Endothelial cell of umbilical vein (primary cell): ENCODE measurements around the gene TRNP1. TPM values are rescaled to one million over a fixed set of nuclear protein-coding genes. Genes with fewer than 3 reads are reported as not detected.

Source experiments
- BruUV-seq: library from RNA; stranded (reverse); fragments of 400-500 nt; replicated peaks from 2 replicates; lab custom pipeline; 2021; lab: Mats Ljungman, UMichigan
- CTCF ChIA-PET: fragments of 300-600, 350-600 bp; sonication (Branson Sonifier 250); formaldehyde crosslinking; loops from one replicate; lab custom pipeline; 2021; ENCODE audit warnings: antibody characterized with exemption, inconsistent platforms; lab: Charles Lee
- POLR2A ChIA-PET: fragments of 300-600, 350-600 bp; sonication (Branson Sonifier 250); formaldehyde crosslinking; loops from one replicate; lab custom pipeline; 2021; ENCODE audit warnings: antibody characterized with exemption, inconsistent platforms; lab: Charles Lee
- DNase-seq: peaks from one replicate; pipeline ENCODE4 v3.0.0-alpha.2; 2011; ENCODE audit warnings: low read depth, low spot score
- FAIRE-seq: peaks from 2 replicates; lab custom pipeline; 2011; peaks lifted over from hg19 to GRCh38; lab: Jason Lieb, UNC
- H2AFZ ChIP-seq: 2 replicates; pipeline ENCODE4 v1.6.0; 2012; ENCODE audit warnings: low read depth, low read length, control low read depth, inconsistent platforms
- H3K27ac ChIP-seq: 2 replicates; pipeline ENCODE4 v1.5.1; 2011; ENCODE audit warnings: low read depth, mild to moderate bottlenecking, control low read depth, low read length, moderate library complexity; ENCODE audit not compliant: insufficient read depth
- H3K27me3 ChIP-seq, 2 experiments: 2 replicates each; pipeline versions ENCODE4 v1.6.0 to v1.6.1; 2011; ENCODE audit warnings: low read length in 2 of 2, mixed read lengths in 1 of 2; ENCODE audit not compliant: control insufficient read depth in 2 of 2, insufficient read depth in 2 of 2
- H3K36me3 ChIP-seq, 2 experiments: 2 replicates in 1 of 2; 3 replicates in 1 of 2; pipeline ENCODE4 v1.5.1; 2011; ENCODE audit warnings: low read length in 2 of 2, mild to moderate bottlenecking in 1 of 2, moderate library complexity in 1 of 2; ENCODE audit not compliant: control insufficient read depth in 2 of 2, insufficient read depth in 2 of 2; ENCODE audit errors: extremely low read depth in 1 of 2
- H3K4me1 ChIP-seq: 3 replicates; pipeline ENCODE4 v1.5.1; 2011; ENCODE audit warnings: mild to moderate bottlenecking, low read length; ENCODE audit not compliant: control insufficient read depth, insufficient read depth; ENCODE audit errors: extremely low read depth
- H3K4me2 ChIP-seq: 2 replicates; pipeline ENCODE4 v1.6.1; 2011; ENCODE audit warnings: low read length, control low read depth, mixed read lengths; ENCODE audit not compliant: insufficient read depth
- H3K4me3 ChIP-seq, 3 experiments: fragments of 200-600 bp in 1 of 3; sonication (generic), shearing (Covaris generic) in 1 of 3; replicated peaks in 1 of 3; 2 replicates each; pipeline ENCODE4 v1.5.1; 2011 to 2016; ENCODE audit warnings: control low read depth in 3 of 3, low read length in 3 of 3, mild to moderate bottlenecking in 2 of 3, inconsistent platforms in 1 of 3, low read depth in 1 of 3, moderate library complexity in 1 of 3; ENCODE audit not compliant: insufficient read depth in 1 of 3
- H3K79me2 ChIP-seq: 2 replicates; pipeline ENCODE4 v1.6.0; 2012; ENCODE audit warnings: low read length, inconsistent platforms; ENCODE audit not compliant: control insufficient read depth, insufficient read depth
- H3K9ac ChIP-seq: replicated peaks from 2 replicates; pipeline ENCODE3; 2011; ENCODE audit warnings: low read length, control low read depth; ENCODE audit not compliant: insufficient read depth; ENCODE audit errors: extremely low read depth
- H3K9me1 ChIP-seq: replicated peaks from 3 replicates; pipeline ENCODE4 v1.6.0; 2011; ENCODE audit warnings: mild to moderate bottlenecking, low read length; ENCODE audit not compliant: control insufficient read depth, insufficient read depth; ENCODE audit errors: extremely low read depth
- H3K9me3 ChIP-seq: replicated peaks from 2 replicates; pipeline ENCODE4 v1.5.1; 2012; ENCODE audit warnings: low read length, inconsistent platforms; ENCODE audit not compliant: control insufficient read depth, insufficient read depth
- H4K20me1 ChIP-seq: replicated peaks from 2 replicates; pipeline ENCODE3; 2011; ENCODE audit warnings: mild to moderate bottlenecking, low read length; ENCODE audit not compliant: control insufficient read depth, insufficient read depth; ENCODE audit errors: extremely low read depth
- CTCF ChIP-seq, 2 donors: IDR thresholded peaks; 1 replicate in 1 of 2; 2 replicates in 1 of 2; pipeline ENCODE4 v1.5.1; 2011; ENCODE audit warnings: low read length in 2 of 2, mild to moderate bottlenecking in 2 of 2, moderate library complexity in 2 of 2, control low read depth in 1 of 2, inconsistent platforms in 1 of 2, low read depth in 1 of 2; ENCODE audit not compliant: insufficient read depth in 1 of 2; ENCODE audit errors: extremely low read depth in 1 of 2
- EZH2 ChIP-seq: IDR thresholded peaks from 2 replicates; pipeline ENCODE4 v1.6.1; 2012; ENCODE audit warnings: borderline replicate concordance, low read depth, mild to moderate bottlenecking, moderate library complexity, low read length, inconsistent platforms; ENCODE audit not compliant: severe bottlenecking
- FOS ChIP-seq: IDR thresholded peaks from 2 replicates; pipeline ENCODE4 v1.6.1; 2011; ENCODE audit warnings: mild to moderate bottlenecking, low read length, moderate library complexity, borderline replicate concordance; ENCODE audit not compliant: insufficient read depth
- GATA2 ChIP-seq: IDR thresholded peaks from 2 replicates; pipeline ENCODE4 v1.7.0; 2011; ENCODE audit warnings: low read depth, mild to moderate bottlenecking, moderate library complexity, mixed read lengths, low read length; ENCODE audit not compliant: insufficient read length, insufficient read depth
- JUN ChIP-seq: IDR thresholded peaks from 2 replicates; pipeline ENCODE4 v1.6.1; 2011; ENCODE audit warnings: borderline replicate concordance, low read depth; ENCODE audit not compliant: insufficient read length, insufficient read depth
- MAX ChIP-seq: IDR thresholded peaks from 2 replicates; pipeline ENCODE4 v1.6.1; 2011; ENCODE audit not compliant: insufficient read depth, insufficient read length
- MYC ChIP-seq: IDR thresholded peaks from one replicate; pipeline ENCODE4 v1.6.1; 2011; ENCODE audit warnings: mild to moderate bottlenecking, low read depth, low read length
- POLR2A ChIP-seq: IDR thresholded peaks from 2 replicates; pipeline ENCODE4 v1.6.1; 2012; ENCODE audit warnings: low read depth, mild to moderate bottlenecking, control low read depth, low read length
- POLR2AphosphoS5 ChIP-seq: IDR thresholded peaks from 2 replicates; pipeline ENCODE4 v1.6.1; 2012; ENCODE audit warnings: low read depth, mild to moderate bottlenecking, control low read depth, low read length, moderate library complexity; ENCODE audit not compliant: insufficient read depth
- dilution Hi-C: fragments of 300-500 bp; cut with MboI; formaldehyde crosslinking; loops from one replicate; pipeline ENCODE4 v1.15.0; 2019; ENCODE audit warnings: low sequenced_read_pairs; ENCODE audit not compliant: extremely low pct_ligation_motif_present
- intact Hi-C: fragments of 100-400 bp; cut with micrococcal nuclease; formaldehyde crosslinking; loops from one replicate; pipeline ENCODE4 v1.10.0; 2022
- polyA plus RNA-seq, 4 experiments: library from polyadenylated mRNA; depleted of rRNA in 3 of 4; stranded (reverse) in 3 of 4; unstranded in 1 of 4; fragments of >200 nt; gene quantifications; 2 replicates each; pipeline versions ENCODE4 v1.2.1 to v1.2.3, GENCODE V29; 2011 to 2012; ENCODE audit warnings: missing spikeins in 1 of 4
- total RNA-seq: library from RNA; stranded (reverse); gene quantifications from 2 replicates; pipeline ENCODE4 v1.2.3, GENCODE V29; 2021

Gene TRNP1
- total and polyA plus RNA-seq, 2 donors (not counting 3 experiments of a cell fraction or from before 2014, with no cell fraction given): 5.9 to 20.5 TPM

- H3K9ac ChIP-seq: no peak overlapping the region
- TF ChIP-seq JUN (no peak), MAX (no peak), MYC (no peak)
- no peaks in the 10 kb centered on the region for H3K36me3 ChIP-seq
- no peaks in the 10 kb centered on the region for H3K9me1 ChIP-seq
- no peak overlapping the region for H2AFZ ChIP-seq
- H3K27me3 ChIP-seq: no peaks in the 10 kb centered on the region
- dilution Hi-C loops (loop anchor here (25.0 kb wide), 1 partner anchor 204 kb away; the partner anchor contains the start of gene WDTC1), intact Hi-C loops (loop anchor here (2.0 kb wide), 1 partner anchor 20 kb away; the partner anchor contains the start of gene TENT5B)
- BruUV-seq: no TSS peak
- POLR2A ChIA-PET: no interaction called here
- H3K79me2 ChIP-seq: no peaks in the 10 kb centered on the region
- H3K4me2 ChIP-seq: no peak overlapping the region
- no peaks in the 10 kb centered on the region for H3K9me3 ChIP-seq
- no peak overlapping the region for H3K4me3 ChIP-seq
- H3K27ac ChIP-seq: no peak overlapping the region
- CTCF ChIA-PET: interaction anchor here (1.3 to 6.6 kb wide), 6 partner anchors 11 to 36 kb away, joined by 4 to 53 read pairs (median 10); no protein-coding TSS in a partner anchor
- no peak for DNase-seq
- H4K20me1 ChIP-seq: no peaks in the 10 kb centered on the region
- H3K4me1 ChIP-seq: peaks cover 24% of the 10 kb centered on the region
- FAIRE-seq: no peak
Measured at GRCh38 chr1:27033043-27033746, 39.7 kb downstream of the TRNP1 start.

GRCh38 chr1:27035344-27035743 lies 41.9 kb downstream of the TRNP1 start:
- intact Hi-C loops (no loop called here), dilution Hi-C loops (loop anchor here (25.0 kb wide), 1 partner anchor 202 kb away; the partner anchor contains the start of gene WDTC1)
- Histone ChIP-seq H3K4me2 (no peak overlapping the region), H3K27ac (no peak overlapping the region), H4K20me1 (no peaks in the 10 kb centered on the region), H3K9ac (no peak overlapping the region), H2AFZ (peak overlapping the region; percentile 86), H3K27me3 (no peaks in the 10 kb centered on the region), H3K79me2 (no peaks in the 10 kb centered on the region), H3K9me3 (no peaks in the 10 kb centered on the region), H3K4me3 (no peak overlapping the region), H3K9me1 (no peaks in the 10 kb centered on the region), H3K4me1 (peaks cover 24% of the 10 kb centered on the region), H3K36me3 (no peaks in the 10 kb centered on the region)
- ChIA-PET POLR2A (no interaction called here), CTCF (interaction anchor here (1.3 to 6.6 kb wide), 5 partner anchors 9 to 68 kb away, joined by 4 to 53 read pairs (median 8); no protein-coding TSS in a partner anchor)
- DNase-seq (no peak), FAIRE-seq (no peak)
- no peak for TF ChIP-seq MYC
- TF ChIP-seq POLR2AphosphoS5: no peak
- no peak for TF ChIP-seq MAX
- no peak for TF ChIP-seq GATA2
- no peak for TF ChIP-seq EZH2
- TF ChIP-seq FOS: no peak
- TF ChIP-seq JUN: no peak
- TF ChIP-seq POLR2A: no peak
- TF ChIP-seq CTCF (IDR thresholded peaks at IDR 0.05; ENCODE audit: extremely low read depth in 1 of 2, insufficient read depth in 1 of 2, low read depth in 1 of 2, low read length in 2 of 2): no peak
- no TSS peak for BruUV-seq
